Measurements from ENCODE around the gene ZNF423.

The ZNF423 gene

GRCh38 chr16:49514073-49514980, 341.6 kb downstream of the ZNF423 start:
- no peak for TF ChIP-seq POLR2AphosphoS5 (IDR thresholded peaks at IDR 0.05; ENCODE audit: low read depth, low read length)
- TF ChIP-seq TAF1 (IDR thresholded peaks at IDR 0.05; ENCODE audit: borderline replicate concordance, insufficient read depth, low read length), result no peak
- TF ChIP-seq SIN3A (IDR thresholded peaks at IDR 0.05; ENCODE audit: borderline replicate concordance, insufficient read depth, low read length), result no peak
- no peak for TF ChIP-seq REST (IDR thresholded peaks at IDR 0.05; ENCODE audit: insufficient read depth in 1 of 2, low read depth in 2 of 2, low read length in 2 of 2)
- no peak for TF ChIP-seq FOXP2 (optimal IDR thresholded peaks at IDR 0.05; ENCODE audit: borderline replicate concordance, extremely low read depth, extremely low read length, insufficient read depth)

- TF ChIP-seq FOXP2 (optimal IDR thresholded peaks at IDR 0.05; ENCODE audit: borderline replicate concordance, extremely low read depth, extremely low read length, insufficient read depth) (no peak), POLR2AphosphoS5 (IDR thresholded peaks at IDR 0.05; ENCODE audit: low read depth, low read length) (no peak), SIN3A (IDR thresholded peaks at IDR 0.05; ENCODE audit: borderline replicate concordance, insufficient read depth, low read length) (no peak), REST (IDR thresholded peaks at IDR 0.05; ENCODE audit: insufficient read depth in 1 of 2, low read depth in 2 of 2, low read length in 2 of 2) (no peak), TAF1 (IDR thresholded peaks at IDR 0.05; ENCODE audit: borderline replicate concordance, insufficient read depth, low read length) (no peak)
Observed at GRCh38 chr16:49513040-49513439, 342.9 kb downstream of the ZNF423 start.

- TF ChIP-seq TAF1 (IDR thresholded peaks at IDR 0.05; ENCODE audit: borderline replicate concordance, insufficient read depth, low read length), result no peak
- no peak for TF ChIP-seq SIN3A (IDR thresholded peaks at IDR 0.05; ENCODE audit: borderline replicate concordance, insufficient read depth, low read length)
- TF ChIP-seq REST (IDR thresholded peaks at IDR 0.05; ENCODE audit: insufficient read depth in 1 of 2, low read depth in 2 of 2, low read length in 2 of 2), result no peak
- no peak for TF ChIP-seq FOXP2 (optimal IDR thresholded peaks at IDR 0.05; ENCODE audit: borderline replicate concordance, extremely low read depth, extremely low read length, insufficient read depth)
- TF ChIP-seq POLR2AphosphoS5 (IDR thresholded peaks at IDR 0.05; ENCODE audit: low read depth, low read length), result no peak
Observed at GRCh38 chr16:49510654-49511305, 345.1 kb downstream of the ZNF423 start.

GRCh38 chr16:49510141-49510540, 345.8 kb downstream of the ZNF423 start:
- no peak for TF ChIP-seq REST (IDR thresholded peaks at IDR 0.05; ENCODE audit: insufficient read depth in 1 of 2, low read depth in 2 of 2, low read length in 2 of 2)
- no peak for TF ChIP-seq TAF1 (IDR thresholded peaks at IDR 0.05; ENCODE audit: borderline replicate concordance, insufficient read depth, low read length)
- TF ChIP-seq FOXP2 (optimal IDR thresholded peaks at IDR 0.05; ENCODE audit: borderline replicate concordance, extremely low read depth, extremely low read length, insufficient read depth), result no peak
- TF ChIP-seq POLR2AphosphoS5 (IDR thresholded peaks at IDR 0.05; ENCODE audit: low read depth, low read length), result no peak
- TF ChIP-seq SIN3A (IDR thresholded peaks at IDR 0.05; ENCODE audit: borderline replicate concordance, insufficient read depth, low read length), result no peak

All from PFSK-1 (cell line).